Activated CD4-positive, alpha-beta T cell treated with anti-CD3 and anti-CD28 coated beads, Interleukin-2, amount 50 U/mL, for 16 hours (primary cell): ENCODE data around the gene LEPR.
"Not testable (repeated sequence)": the region's sequence is repeated elsewhere in the genome, so short reads cannot be mapped to it uniquely, and the experiment has no call there.

Source experiments
- DNase-seq: peaks from one replicate; pipeline ENCODE4 v3.0.0-alpha.2; 2020

Gene LEPR

DNA sequence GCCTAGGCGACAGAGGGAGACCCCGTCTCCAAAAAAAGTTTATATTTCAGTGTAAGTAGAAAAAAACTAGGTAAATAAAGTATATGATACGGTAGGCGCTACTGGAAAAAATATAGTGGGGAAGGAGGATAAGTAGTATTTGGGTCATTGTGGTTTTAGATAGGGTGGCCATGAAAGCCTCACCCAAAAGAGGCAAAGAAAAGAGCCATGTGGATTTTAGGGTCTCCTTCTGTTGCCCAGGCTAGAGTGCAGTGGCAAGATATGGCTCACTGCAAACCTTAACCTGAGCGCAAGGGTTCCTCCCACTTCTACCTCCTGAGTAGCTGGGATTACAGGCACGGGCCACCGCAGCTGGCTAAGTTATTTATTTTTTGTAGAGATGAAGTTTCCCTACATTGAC is 17.1 kb downstream of the LEPR start:
- no peak for DNase-seq

- no peak for DNase-seq
Measured at GRCh38 chr1:65440322-65440900, 19.9 kb downstream of the LEPR start.

DNA sequence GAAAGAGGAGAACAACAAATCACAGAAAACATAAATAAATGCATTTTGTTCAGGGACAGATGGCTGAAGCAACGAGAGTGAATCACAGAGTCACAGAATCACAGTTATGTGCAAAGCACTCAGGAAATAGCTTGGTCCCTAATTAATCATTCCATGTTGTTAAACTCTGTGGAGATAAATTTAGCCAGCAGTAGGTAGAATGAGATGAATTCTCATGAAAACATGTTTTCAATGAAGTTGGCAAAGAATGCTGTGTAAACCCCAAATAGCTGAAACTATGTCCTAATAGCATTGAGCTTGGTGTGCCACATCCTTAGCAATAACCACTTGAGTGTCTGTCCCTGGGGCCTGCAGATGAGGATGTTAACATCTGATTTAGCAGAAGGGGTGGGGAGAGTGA is 20.4 kb downstream of the LEPR start:
- no peak for DNase-seq

- DNase-seq, result no peak
Measured at GRCh38 chr1:65441464-65441863, 21.0 kb downstream of the LEPR start.

DNA sequence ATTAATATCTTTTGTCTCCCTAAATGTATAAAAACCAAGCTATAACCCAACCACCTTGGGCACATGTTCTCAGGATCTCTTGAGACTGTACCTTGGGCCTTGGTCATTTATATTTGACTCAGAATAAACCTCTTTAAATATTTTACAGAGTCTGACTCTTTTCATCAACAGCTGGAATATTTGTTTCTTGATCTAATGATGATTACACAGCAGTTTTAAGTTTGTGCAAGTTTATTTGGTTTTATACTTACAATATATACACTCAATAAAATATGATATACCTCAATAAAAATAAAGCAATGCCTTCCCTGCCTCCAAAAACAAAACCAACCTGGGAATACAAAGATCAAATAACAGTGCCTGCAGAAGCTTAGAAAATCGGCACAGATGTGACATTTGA is 22.0 kb downstream of the LEPR start:
- DNase-seq, result no peak

- no peak for DNase-seq
Measured at GRCh38 chr1:65443647-65444046, 23.2 kb downstream of the LEPR start.

DNA sequence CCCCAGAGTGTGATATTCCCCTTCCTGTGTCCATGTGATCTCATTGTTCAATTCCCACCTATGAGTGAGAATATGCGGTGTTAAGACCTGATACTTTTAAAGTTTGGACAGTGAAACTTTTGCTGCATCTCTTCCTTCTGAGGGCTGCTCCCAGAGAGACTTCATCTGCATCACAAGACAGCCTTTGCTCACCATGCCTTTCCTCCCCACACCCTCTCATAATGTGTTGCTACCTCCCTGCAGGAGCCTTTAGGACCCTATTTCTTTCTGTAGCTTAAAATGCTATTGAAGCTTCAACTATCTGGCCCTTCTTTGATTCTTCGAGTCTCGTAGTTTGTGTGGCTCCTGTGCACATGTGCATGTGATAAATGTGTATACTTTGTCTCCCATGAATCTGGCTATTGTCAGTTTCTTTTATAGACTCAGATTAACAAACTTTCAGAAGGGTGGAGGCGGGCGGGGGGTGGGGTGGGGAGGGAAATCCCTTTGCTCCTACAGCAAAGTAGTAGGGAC is 23.7 kb downstream of the LEPR start:
- DNase-seq, result no peak

DNA sequence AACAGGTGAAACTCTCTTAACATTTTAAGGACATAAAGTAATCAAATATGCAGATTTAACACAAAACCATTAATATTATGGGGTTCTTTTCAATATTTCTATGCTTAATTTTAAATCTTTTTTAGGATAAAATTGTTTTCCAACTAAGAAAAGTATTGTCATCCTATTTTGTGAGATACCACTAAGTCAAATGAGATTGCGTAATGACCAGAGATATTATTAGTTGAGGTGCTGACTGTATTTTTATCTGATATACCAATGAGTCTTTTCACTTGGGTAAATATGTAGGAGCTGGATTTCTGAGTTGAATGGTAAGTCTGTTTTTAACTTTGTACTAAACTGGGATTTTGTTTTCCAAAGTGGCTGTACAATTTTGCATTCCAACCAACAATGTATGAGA is 25.4 kb downstream of the LEPR start:
- DNase-seq, result no peak

DNA sequence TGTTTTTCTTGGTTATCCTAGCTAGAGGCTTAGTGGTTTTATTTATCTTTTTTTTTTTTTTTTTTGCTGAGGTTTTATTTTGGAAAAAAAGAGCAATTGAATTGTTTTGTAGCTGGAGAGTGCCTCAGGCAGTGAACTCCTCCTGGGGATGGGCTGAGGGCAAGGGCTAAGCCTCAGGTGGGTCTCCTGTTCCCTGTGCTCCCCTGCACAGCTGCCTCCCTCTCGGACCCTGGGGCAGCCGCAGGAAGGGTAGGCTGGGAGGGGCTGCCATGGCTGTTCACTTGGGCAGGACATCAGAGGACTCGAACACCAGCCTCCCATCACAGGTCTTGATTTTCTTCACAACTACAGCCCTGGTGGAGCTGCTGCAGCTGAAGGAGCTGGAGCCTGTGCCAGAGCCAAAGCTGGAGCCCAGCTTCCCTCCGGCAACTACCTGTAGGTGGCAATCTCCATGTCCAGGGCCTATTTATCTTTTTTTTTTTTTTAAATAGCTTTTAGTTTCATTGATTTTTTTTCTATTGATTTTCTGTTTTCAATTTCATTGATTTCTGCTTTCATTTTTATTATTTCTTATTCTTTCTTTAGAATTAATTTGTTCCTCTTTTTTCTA is 28.9 kb downstream of the LEPR start:
- DNase-seq, result no peak

GRCh38 chr1:65455678-65456077 is 35.2 kb downstream of the LEPR start:
- DNase-seq, result not testable (repeated sequence)

- DNase-seq, result no peak
Measured at GRCh38 chr1:65456481-65456880, 36.0 kb downstream of the LEPR start.

GRCh38 chr1:65457868-65458267 is 37.4 kb downstream of the LEPR start:
- DNase-seq, result peak; percentile 26

DNA sequence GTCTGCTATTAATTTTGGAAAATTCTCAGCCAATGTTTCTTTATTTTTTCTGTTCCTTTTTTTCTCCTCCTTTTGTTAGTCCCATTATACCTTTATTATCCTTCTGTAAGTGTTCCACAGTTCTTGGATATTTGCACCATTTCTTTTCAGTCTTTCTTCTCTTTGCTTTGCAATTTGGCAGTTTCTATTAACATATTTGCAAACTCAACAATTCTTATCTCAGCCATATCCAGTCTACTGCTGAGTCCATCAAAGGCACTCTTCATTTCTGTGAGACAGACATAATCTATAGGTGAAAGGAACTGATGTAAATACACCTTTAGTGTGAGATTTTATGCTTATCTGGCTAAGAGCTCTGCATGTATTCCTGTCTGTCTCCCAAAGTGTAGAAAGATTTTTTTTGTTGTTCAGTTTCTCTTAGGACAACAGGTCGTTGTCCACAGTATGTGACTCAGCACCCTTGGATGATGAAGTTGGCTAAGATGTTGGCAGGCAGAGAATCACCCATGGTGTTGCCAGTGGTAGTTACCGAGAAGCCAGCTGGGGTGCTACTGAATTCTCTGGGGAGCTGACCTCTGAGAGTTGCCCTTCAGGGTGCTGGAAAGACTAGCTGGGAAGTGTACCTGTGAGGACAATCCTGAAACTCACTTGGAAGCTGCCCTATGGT is 38.4 kb downstream of the LEPR start:
- no peak for DNase-seq

DNA sequence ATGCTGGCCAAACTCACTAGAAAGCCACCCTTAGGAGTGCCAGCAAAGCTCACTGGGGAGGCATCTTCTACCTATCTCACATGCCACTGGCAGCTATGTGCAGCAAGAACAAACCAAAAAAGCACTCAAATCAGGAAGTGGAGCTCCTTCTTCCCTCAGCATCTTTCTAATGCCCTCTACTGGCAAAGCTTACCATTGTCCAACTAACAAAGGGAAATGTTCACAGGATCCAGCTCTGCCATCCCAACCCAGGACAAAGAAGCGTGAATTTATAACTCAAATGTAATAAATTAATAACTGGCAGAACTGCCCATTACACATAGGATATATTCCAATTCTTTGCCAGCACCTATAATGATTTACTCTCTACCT is 38.9 kb downstream of the LEPR start:
- DNase-seq, result peak; percentile 49

- DNase-seq, result not testable (repeated sequence)
Measured at GRCh38 chr1:65465837-65466236, 45.4 kb downstream of the LEPR start.

- DNase-seq, result no peak
Measured at GRCh38 chr1:65467536-65467935, 47.1 kb downstream of the LEPR start.

- DNase-seq, result no peak
Measured at GRCh38 chr1:65469126-65469888, 48.8 kb downstream of the LEPR start.

GRCh38 chr1:65469889-65470340 is 49.4 kb downstream of the LEPR start:
- no peak for DNase-seq
